Ishikawa (cell line): ENCODE measurements around the gene GJD2.

Source experiments
- CEBPB ChIP-seq: IDR thresholded peaks from 2 replicates; pipeline ENCODE4 v1.6.1; 2012
- CREB1 ChIP-seq: IDR thresholded peaks from 2 replicates; pipeline ENCODE4 v1.6.1; 2012; ENCODE audit warnings: low read depth
- EP300 ChIP-seq: IDR thresholded peaks from 2 replicates; pipeline ENCODE4 v1.6.1; 2012; ENCODE audit warnings: borderline replicate concordance
- FOXM1 ChIP-seq: IDR thresholded peaks from 2 replicates; pipeline ENCODE4 v1.6.1; 2012; ENCODE audit warnings: low read depth, borderline replicate concordance
- MAX ChIP-seq: IDR thresholded peaks from 2 replicates; pipeline ENCODE4 v1.6.1; 2012
- NFIC ChIP-seq: IDR thresholded peaks from 2 replicates; pipeline ENCODE4 v1.6.1; 2012
- RAD21 ChIP-seq: IDR thresholded peaks from 2 replicates; pipeline ENCODE4 v1.6.1; 2012; ENCODE audit warnings: low read depth
- REST ChIP-seq: IDR thresholded peaks from 2 replicates; pipeline ENCODE4 v1.6.1; 2012; ENCODE audit warnings: low read depth, mild to moderate bottlenecking
- TAF1 ChIP-seq: IDR thresholded peaks from 2 replicates; pipeline ENCODE4 v1.6.1; 2012; ENCODE audit warnings: low read depth, mild to moderate bottlenecking
- TCF12 ChIP-seq: IDR thresholded peaks from 2 replicates; pipeline ENCODE4 v1.6.1; 2012; ENCODE audit warnings: low read depth
- TEAD4 ChIP-seq: IDR thresholded peaks from 2 replicates; pipeline ENCODE4 v1.6.1; 2012
- USF1 ChIP-seq: IDR thresholded peaks from 2 replicates; pipeline ENCODE4 v1.6.1; 2012
- YY1 ChIP-seq: IDR thresholded peaks from 2 replicates; pipeline ENCODE4 v1.6.1; 2012; ENCODE audit warnings: low read depth
- ZBTB7A ChIP-seq: IDR thresholded peaks from 2 replicates; pipeline ENCODE4 v1.6.1; 2012; ENCODE audit warnings: low read depth

- TF ChIP-seq TAF1, result no peak
- no peak for TF ChIP-seq USF1
- TF ChIP-seq ZBTB7A, result no peak
- no peak for TF ChIP-seq MAX
- no peak for TF ChIP-seq TCF12
- TF ChIP-seq RAD21, result no peak
- no peak for TF ChIP-seq TEAD4
- no peak for TF ChIP-seq EP300
- no peak for TF ChIP-seq YY1
- no peak for TF ChIP-seq CEBPB
- TF ChIP-seq CREB1, result no peak
- no peak for TF ChIP-seq REST
- TF ChIP-seq NFIC, result no peak
- TF ChIP-seq FOXM1, result no peak
Measured at GRCh38 chr15:34802371-34802770, 47.6 kb upstream of the GJD2 start.
